ENCODE data around the gene TMEM147.

DNA sequence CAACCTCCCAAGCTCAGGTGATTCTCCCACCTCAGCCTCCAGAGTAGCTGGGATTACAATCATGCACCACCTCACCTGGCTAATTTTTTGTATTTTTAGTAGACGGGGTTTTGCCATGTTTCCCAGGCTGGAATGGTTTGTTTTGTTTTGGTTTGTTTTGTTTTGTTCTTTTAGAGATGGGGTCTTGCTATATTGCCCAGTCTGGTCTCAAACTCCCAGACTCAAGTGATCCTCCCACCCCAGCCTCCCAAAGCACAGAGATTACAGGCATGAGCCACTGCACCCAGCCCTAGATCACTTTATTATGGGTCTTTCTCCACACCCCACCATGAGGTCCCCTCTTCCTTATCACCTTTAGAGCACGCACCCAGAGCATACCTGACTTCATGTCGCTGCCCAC, 47.2 kb upstream of the TMEM147 start:
- TF ChIP-seq ZBTB21 (tag by site-specific recombination; IDR thresholded peaks at IDR 0.05) (no peak), YY1 (tag by site-specific recombination; IDR thresholded peaks at IDR 0.05) (no peak), ZNF670 (tag by site-specific recombination; IDR thresholded peaks at IDR 0.05; ENCODE audit: low read depth) (no peak), SALL2 (tag by site-specific recombination; IDR thresholded peaks at IDR 0.05; ENCODE audit: borderline replicate concordance) (no peak)
- TF ChIP-seq, protein P1, sequence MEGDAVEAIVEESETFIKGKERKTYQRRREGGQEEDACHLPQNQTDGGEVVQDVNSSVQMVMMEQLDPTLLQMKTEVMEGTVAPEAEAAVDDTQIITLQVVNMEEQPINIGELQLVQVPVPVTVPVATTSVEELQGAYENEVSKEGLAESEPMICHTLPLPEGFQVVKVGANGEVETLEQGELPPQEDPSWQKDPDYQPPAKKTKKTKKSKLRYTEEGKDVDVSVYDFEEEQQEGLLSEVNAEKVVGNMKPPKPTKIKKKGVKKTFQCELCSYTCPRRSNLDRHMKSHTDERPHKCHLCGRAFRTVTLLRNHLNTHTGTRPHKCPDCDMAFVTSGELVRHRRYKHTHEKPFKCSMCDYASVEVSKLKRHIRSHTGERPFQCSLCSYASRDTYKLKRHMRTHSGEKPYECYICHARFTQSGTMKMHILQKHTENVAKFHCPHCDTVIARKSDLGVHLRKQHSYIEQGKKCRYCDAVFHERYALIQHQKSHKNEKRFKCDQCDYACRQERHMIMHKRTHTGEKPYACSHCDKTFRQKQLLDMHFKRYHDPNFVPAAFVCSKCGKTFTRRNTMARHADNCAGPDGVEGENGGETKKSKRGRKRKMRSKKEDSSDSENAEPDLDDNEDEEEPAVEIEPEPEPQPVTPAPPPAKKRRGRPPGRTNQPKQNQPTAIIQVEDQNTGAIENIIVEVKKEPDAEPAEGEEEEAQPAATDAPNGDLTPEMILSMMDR (tag by site-specific recombination; IDR thresholded peaks at IDR 0.05): no peak

Measured in HEK293 (cell line).